H7 (cell line): ENCODE results near the gene LAMP1. TPM values are rescaled to one million over a fixed set of nuclear protein-coding genes. Genes with fewer than 3 reads are reported as not detected.
"Not testable (repeated sequence)": the region's sequence is repeated elsewhere in the genome, so short reads cannot be mapped to it uniquely, and the experiment has no call there.

Experiments
- DNase-seq: peaks from one replicate; pipeline ENCODE4 v3.0.0; 2012
- H3K27me3 ChIP-seq: 2 replicates; pipeline ENCODE4 v1.6.0; 2011; ENCODE audit warnings: mild to moderate bottlenecking, low read length; ENCODE audit not compliant: control insufficient read depth, insufficient read depth
- H3K36me3 ChIP-seq: replicated peaks from 2 replicates; pipeline ENCODE4 v1.5.1; 2011; ENCODE audit warnings: low read length; ENCODE audit not compliant: control insufficient read depth, insufficient read depth
- H3K4me3 ChIP-seq: 2 replicates; pipeline ENCODE4 v1.5.1; 2011; ENCODE audit warnings: low read depth, mild to moderate bottlenecking, control low read depth, low read length, moderate library complexity; ENCODE audit not compliant: insufficient read depth
- total RNA-seq: library from RNA; depleted of rRNA; stranded (reverse); fragments of >200 nt; shearing (Covaris generic); gene quantifications from 2 replicates; pipeline ENCODE4 v1.2.3, GENCODE V29; 2014; rRNA removed

LAMP1 gene
- total RNA-seq = 98.8 and 106 TPM in 2 replicates

GRCh38 chr13:113296823-113297369 lies at the start of gene LAMP1:
TSS of gene LAMP1 (plus strand) at chr13:113297239. CDS start at chr13:113297435, 196 bp downstream.
- peaks cover 10% of the 10 kb centered on the region; the same call in 1 of the 2 replicates for H3K27me3 ChIP-seq
- peak within 1 kb of the TSS; percentile 68 for H3K4me3 ChIP-seq
- DNase-seq = peak; percentile 99
- no peaks in the 10 kb centered on the region for H3K36me3 ChIP-seq

GRCh38 chr13:113252516-113253095 lies 44.4 kb upstream of the LAMP1 start:
- Histone ChIP-seq H3K4me3 (no peak overlapping the region), H3K27me3 (no peaks in the 10 kb centered on the region), H3K36me3 (peaks cover 50% of the 10 kb centered on the region)
- no peak for DNase-seq

GRCh38 chr13:113257908-113258307 lies 39.1 kb upstream of the LAMP1 start:
- H3K36me3 ChIP-seq = peaks cover 31% of the 10 kb centered on the region
- H3K27me3 ChIP-seq, H3K4me3 ChIP-seq, DNase-seq: not testable (repeated sequence)

- peaks cover 33% of the 10 kb centered on the region for H3K36me3 ChIP-seq
- H3K27me3 ChIP-seq = no peaks in the 10 kb centered on the region
- no peak for DNase-seq
- no peak overlapping the region for H3K4me3 ChIP-seq
These were observed 38.6 kb upstream of the LAMP1 start for GRCh38 chr13:113258321-113259054.

- no peak for DNase-seq
- H3K27me3 ChIP-seq = no peaks in the 10 kb centered on the region
- peaks cover 18% of the 10 kb centered on the region for H3K36me3 ChIP-seq
- H3K4me3 ChIP-seq = no peak overlapping the region
These were observed 36.0 kb upstream of the LAMP1 start for GRCh38 chr13:113260996-113261395.

GRCh38 chr13:113263016-113263415 lies 34.0 kb upstream of the LAMP1 start:
- H3K27me3 ChIP-seq, DNase-seq, H3K4me3 ChIP-seq: not testable (repeated sequence)
- peaks cover 14% of the 10 kb centered on the region for H3K36me3 ChIP-seq

- Histone ChIP-seq H3K27me3 (no peaks in the 10 kb centered on the region), H3K36me3 (peaks cover 6% of the 10 kb centered on the region), H3K4me3 (no peak overlapping the region)
- peak; percentile 51 for DNase-seq
These were observed 29.2 kb upstream of the LAMP1 start for GRCh38 chr13:113267642-113268405.

- H3K27me3 ChIP-seq = no peaks in the 10 kb centered on the region
- no peak for DNase-seq
- H3K4me3 ChIP-seq = no peak overlapping the region
- no peaks in the 10 kb centered on the region for H3K36me3 ChIP-seq
These were observed 25.0 kb upstream of the LAMP1 start for GRCh38 chr13:113272031-113272430.

GRCh38 chr13:113272701-113273181 lies 24.3 kb upstream of the LAMP1 start:
- no peaks in the 10 kb centered on the region for H3K36me3 ChIP-seq
- H3K4me3 ChIP-seq = no peak overlapping the region
- no peak for DNase-seq
- H3K27me3 ChIP-seq = no peaks in the 10 kb centered on the region

GRCh38 chr13:113273321-113273720 lies 23.7 kb upstream of the LAMP1 start:
- DNase-seq = no peak
- Histone ChIP-seq H3K27me3 (no peaks in the 10 kb centered on the region), H3K4me3 (no peak overlapping the region), H3K36me3 (no peaks in the 10 kb centered on the region)

GRCh38 chr13:113273851-113274590 lies 23.0 kb upstream of the LAMP1 start:
- H3K27me3 ChIP-seq = no peaks in the 10 kb centered on the region
- H3K4me3 ChIP-seq = no peak overlapping the region
- no peaks in the 10 kb centered on the region for H3K36me3 ChIP-seq
- DNase-seq = no peak

GRCh38 chr13:113274721-113275120 lies 22.3 kb upstream of the LAMP1 start:
- Histone ChIP-seq H3K27me3 (no peaks in the 10 kb centered on the region), H3K36me3 (no peaks in the 10 kb centered on the region), H3K4me3 (no peak overlapping the region)
- no peak for DNase-seq

GRCh38 chr13:113275387-113275786 lies 21.7 kb upstream of the LAMP1 start:
- Histone ChIP-seq H3K36me3 (no peaks in the 10 kb centered on the region), H3K27me3 (no peaks in the 10 kb centered on the region), H3K4me3 (no peak overlapping the region)
- DNase-seq = peak; percentile 71

- H3K27me3 ChIP-seq = no peaks in the 10 kb centered on the region
- no peak overlapping the region for H3K4me3 ChIP-seq
- no peak for DNase-seq
- H3K36me3 ChIP-seq = no peaks in the 10 kb centered on the region
These were observed 16.9 kb upstream of the LAMP1 start for GRCh38 chr13:113280126-113280525.
